ENCODE measurements around the gene GALNS.
A peak's percentile ranks its signal among the peaks of the same experiment; 100 is the strongest.
"Not testable (repeated sequence)": the region's sequence is repeated elsewhere in the genome, so short reads cannot be mapped to it uniquely, and the experiment has no call there.

The GALNS gene, protein sequence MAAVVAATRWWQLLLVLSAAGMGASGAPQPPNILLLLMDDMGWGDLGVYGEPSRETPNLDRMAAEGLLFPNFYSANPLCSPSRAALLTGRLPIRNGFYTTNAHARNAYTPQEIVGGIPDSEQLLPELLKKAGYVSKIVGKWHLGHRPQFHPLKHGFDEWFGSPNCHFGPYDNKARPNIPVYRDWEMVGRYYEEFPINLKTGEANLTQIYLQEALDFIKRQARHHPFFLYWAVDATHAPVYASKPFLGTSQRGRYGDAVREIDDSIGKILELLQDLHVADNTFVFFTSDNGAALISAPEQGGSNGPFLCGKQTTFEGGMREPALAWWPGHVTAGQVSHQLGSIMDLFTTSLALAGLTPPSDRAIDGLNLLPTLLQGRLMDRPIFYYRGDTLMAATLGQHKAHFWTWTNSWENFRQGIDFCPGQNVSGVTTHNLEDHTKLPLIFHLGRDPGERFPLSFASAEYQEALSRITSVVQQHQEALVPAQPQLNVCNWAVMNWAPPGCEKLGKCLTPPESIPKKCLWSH

GRCh38 chr16:88856828-88857727 lies at the start of gene GALNS, which contains the start of gene TRAPPC2L:
GALNS (minus strand) TSS chr16:88856947; CDS start chr16:88856877, 70 bp downstream.
TRAPPC2L (plus strand) TSS chr16:88857127; CDS start chr16:88857151, 24 bp downstream.
- DNase-seq (ENCODE audit: low read depth in 3 of 3) = peak; percentile 97 to 99 (median 99)

- DNase-seq (ENCODE audit: low read depth in 3 of 3) = no peak
Measured at GRCh38 chr16:88906020-88906419, 49.3 kb upstream of the GALNS start.

- peak in 1 of 3 experiments; percentile 16 for DNase-seq (ENCODE audit: low read depth in 3 of 3)
Measured at GRCh38 chr16:88905563-88905962, 48.8 kb upstream of the GALNS start.

GRCh38 chr16:88904676-88905365 lies 48.1 kb upstream of the GALNS start:
- DNase-seq (ENCODE audit: low read depth in 3 of 3) = no peak

- DNase-seq (ENCODE audit: low read depth in 3 of 3) = no peak
Measured at GRCh38 chr16:88903267-88903666, 46.5 kb upstream of the GALNS start.

DNA sequence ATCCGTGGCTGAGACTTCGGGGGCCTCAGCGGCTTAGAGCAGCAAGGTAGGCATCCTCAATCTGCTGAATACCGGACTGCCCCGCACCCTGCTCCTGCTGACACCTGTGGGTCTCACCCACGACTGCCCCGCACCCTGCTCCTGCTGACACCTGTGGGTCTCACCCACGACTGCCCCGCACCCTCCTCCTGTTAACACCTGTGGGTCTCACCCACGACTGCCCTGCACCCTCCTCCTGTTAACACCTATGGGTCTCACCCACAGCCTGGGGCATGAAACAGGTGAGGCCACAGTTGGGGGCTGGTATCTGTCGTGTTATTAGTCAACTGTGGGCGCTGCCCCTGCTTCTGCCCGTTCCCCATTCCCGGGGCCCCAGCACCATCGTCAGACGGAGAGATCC lies 46.0 kb upstream of the GALNS start:
- no peak for DNase-seq (ENCODE audit: low read depth in 3 of 3)

DNA sequence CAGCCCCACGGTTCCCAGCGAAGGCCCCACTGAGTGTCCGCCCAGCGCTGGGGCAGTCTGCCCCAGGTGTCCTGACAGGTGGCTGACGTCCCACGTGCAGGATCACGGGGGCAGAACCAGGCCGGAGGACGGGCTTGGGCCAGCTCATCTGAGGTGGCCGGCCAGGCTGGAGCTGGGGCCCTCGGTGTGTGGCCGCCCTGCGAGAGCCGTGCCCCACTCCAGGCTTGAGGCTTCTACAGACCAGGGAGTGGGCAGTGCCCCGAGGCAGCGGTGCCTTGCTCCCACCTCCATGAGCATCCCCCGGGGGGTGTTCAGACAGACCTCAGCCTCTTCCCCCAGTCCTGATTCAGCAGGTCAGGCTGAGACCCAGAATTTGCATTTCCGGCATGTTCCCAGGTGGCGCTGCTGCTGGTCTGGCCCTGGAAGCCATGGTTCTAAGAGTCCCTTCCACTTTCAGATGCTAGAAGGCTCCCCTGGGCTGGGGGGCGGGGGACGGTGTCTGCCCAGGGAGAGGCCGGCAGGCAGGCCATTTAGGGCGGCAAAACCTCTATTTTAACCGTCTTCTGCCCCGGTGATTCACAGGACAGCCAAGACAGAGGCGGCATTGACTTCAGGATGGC lies 45.1 kb upstream of the GALNS start:
- DNase-seq (ENCODE audit: low read depth in 3 of 3) = no peak

DNA sequence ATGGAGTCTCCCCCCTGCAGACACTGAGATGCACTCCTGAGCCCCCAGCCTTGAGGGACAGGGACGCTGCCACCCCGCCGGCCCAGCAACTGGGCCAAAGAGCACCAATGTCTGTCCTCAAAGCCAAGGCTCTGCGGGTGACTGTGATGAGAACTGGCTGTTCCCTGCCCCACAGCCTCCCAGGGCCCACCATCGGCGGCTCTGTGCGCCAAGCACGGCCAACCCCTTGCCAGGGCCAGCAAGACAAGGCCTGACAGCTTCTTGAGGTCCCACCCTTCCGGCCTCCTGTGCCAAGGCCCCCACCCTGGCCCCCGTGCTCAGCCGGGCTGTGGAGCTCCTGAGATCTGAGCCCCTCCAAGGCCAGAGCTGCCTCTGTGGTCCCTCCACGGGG lies 43.9 kb upstream of the GALNS start:
- no peak for DNase-seq (ENCODE audit: low read depth in 3 of 3)

- no peak for DNase-seq (ENCODE audit: low read depth in 3 of 3)
Measured at GRCh38 chr16:88899901-88900661, 43.3 kb upstream of the GALNS start.

DNA sequence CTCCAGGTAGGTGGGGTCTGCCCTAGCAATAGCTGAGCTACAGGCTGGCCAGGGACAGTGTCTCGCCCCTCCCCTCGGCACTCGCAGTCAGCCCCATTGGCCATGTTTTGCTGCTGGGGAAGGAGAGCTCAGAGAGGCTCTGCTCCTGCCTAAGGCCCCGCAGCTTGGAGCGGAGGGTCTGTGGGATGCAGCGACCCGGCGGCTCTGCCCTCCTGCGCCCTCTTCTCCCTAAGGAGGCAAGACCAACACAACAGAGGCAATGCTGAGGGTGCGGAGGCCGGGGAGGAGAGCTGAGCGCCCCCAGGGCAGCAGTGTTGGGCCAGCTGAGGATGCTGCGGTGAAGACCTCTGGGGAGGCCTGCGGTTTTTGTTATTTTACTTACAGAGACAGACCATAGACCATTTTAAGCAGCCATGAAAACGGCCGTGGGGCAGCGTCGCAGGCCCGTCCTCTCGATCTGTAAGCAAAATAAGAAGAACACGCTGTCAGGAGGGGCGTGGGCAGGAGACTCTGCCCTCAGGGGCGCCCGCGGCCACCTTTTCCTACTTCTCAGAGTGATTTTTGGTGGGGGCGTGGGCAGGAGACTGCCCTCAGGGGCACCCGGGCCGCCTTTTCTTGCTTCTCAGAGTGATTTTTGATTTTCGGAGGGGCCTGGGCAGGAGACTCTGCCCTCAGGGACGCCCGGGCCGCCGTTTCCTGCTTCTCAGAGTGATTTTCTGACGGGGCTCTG lies 41.1 kb upstream of the GALNS start:
- no peak for DNase-seq (ENCODE audit: low read depth in 3 of 3)

- DNase-seq (ENCODE audit: low read depth in 3 of 3) = no peak
Measured at GRCh38 chr16:88896238-88897070, 39.7 kb upstream of the GALNS start.

GRCh38 chr16:88895335-88895734 lies 38.6 kb upstream of the GALNS start:
- no peak for DNase-seq (ENCODE audit: low read depth in 3 of 3)

GRCh38 chr16:88894681-88895300 lies 38.0 kb upstream of the GALNS start:
- no peak for DNase-seq (ENCODE audit: low read depth in 3 of 3)

GRCh38 chr16:88894266-88894665 lies 37.5 kb upstream of the GALNS start:
- not testable (repeated sequence) for DNase-seq (ENCODE audit: low read depth in 3 of 3)

DNA sequence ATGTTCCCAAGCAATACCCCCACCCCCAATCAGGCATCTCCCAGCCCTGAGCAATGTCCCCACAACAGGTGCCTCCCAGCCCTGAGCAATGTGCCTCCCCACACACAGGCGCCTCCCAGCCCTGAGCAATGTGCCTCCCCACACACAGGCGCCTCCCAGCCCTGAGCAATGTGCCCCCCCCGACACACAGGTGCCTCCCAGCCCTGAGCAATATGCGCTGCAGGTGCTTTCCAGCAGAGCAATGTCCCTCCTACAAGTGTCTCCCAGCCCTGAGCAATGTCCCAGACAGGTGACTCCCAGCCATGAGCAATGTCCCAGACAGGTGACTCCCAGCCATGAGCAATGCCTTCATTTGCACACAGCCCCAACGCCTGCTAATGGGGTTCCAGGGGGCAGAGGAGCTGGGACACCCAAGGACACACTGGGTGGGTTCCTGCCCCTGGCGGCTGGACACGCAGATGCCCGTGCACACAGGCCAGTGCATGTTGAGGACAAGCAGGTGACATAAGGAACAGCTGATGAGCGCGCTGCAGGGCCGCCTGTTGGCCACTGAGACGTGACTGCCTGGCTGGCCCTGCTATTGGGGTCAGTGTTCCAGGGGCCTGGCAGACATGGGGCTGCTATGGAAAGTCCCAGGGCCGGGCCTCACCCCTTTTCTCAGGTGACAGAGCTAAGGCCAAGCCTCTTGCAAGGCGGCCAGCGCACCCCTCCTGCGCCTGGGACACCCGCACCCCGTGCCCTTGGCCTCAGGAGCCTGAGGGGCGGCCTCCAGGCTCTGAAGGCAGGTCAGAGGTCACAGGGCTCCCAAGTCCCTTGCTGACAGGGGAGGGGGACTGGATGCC lies 36.6 kb upstream of the GALNS start:
- no peak for DNase-seq (ENCODE audit: low read depth in 3 of 3)

DNA sequence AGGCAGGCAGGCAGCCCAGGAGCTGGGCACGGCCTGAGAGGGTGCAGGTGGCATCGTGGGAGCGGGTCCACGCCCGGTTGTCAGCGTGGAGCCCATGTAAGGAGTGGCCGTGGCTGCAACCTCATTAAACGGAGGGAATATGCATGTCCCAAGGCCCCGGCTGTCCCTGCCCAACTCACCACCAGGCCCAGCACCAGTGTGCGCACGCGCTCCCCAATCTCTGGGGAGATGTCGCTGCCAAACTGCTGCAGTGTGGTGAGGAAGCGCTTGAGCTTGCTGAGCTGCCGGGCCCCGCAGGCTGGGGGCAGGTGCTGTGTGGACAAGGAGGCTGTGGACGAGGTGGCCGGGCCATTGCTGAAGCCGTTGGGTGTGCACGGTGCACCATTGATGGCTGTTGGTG lies 35.3 kb upstream of the GALNS start:
- no peak for DNase-seq (ENCODE audit: low read depth in 3 of 3)

GRCh38 chr16:88891083-88891482 lies 34.3 kb upstream of the GALNS start:
- DNase-seq (ENCODE audit: low read depth in 3 of 3) = no peak

All from stimulated activated CD4-positive, alpha-beta T cell treated with anti-CD3 and anti-CD28 coated beads, TNF-alpha, amount 100 ng/mL, for 24 hours (primary cell).